GM18508 (cell line): ENCODE results near the gene POLR2E.
"Not testable (repeated sequence)": the region's sequence is repeated elsewhere in the genome, so short reads cannot be mapped to it uniquely, and the experiment has no call there.

Experiments used
- ATAC-seq: cut with Tn5 transposase; IDR thresholded peaks from one replicate; pipeline ENCODE4 v1.9.1; 2021; ENCODE audit warnings: moderate number of reproducible peaks; ENCODE audit not compliant: insufficient read depth, unreplicated experiment

Gene POLR2E

DNA sequence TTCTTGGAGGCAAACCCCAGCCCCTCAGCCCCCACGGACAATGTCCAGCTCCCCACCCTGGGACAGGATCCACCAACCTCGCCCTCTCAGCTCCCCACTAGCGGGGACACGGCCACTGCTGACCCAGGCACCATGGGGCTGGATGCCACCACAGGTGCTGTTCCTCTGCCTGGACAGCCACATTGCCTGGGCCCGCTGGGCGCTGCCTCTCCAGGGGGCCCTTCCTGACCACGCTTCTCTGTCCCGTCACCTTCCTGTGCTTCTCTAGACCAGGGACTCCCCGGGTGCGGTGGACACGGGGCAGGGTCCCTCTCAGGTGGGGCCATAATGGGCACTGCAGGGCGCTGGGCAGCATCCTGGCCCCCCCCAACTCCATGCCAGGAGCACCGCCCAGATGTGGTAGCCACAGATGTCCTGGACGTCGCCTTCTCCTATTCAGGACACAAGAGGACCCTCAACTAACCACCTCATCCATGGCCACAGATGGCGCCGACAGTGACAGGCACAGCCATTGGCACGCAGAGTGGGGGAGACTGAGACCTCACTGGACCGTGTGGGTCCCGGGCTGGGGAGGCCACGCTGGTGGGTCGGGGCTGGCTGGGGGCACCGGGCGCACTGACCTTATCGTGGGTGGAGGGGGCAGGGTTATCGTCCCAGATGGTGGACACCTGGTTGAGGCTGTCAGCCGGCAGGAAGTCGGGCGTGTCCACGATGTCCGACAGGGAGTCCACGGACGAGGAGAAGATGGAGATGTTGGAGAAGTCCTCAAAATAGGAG is 32.0 kb upstream of the POLR2E start:
- ATAC-seq: no peak

DNA sequence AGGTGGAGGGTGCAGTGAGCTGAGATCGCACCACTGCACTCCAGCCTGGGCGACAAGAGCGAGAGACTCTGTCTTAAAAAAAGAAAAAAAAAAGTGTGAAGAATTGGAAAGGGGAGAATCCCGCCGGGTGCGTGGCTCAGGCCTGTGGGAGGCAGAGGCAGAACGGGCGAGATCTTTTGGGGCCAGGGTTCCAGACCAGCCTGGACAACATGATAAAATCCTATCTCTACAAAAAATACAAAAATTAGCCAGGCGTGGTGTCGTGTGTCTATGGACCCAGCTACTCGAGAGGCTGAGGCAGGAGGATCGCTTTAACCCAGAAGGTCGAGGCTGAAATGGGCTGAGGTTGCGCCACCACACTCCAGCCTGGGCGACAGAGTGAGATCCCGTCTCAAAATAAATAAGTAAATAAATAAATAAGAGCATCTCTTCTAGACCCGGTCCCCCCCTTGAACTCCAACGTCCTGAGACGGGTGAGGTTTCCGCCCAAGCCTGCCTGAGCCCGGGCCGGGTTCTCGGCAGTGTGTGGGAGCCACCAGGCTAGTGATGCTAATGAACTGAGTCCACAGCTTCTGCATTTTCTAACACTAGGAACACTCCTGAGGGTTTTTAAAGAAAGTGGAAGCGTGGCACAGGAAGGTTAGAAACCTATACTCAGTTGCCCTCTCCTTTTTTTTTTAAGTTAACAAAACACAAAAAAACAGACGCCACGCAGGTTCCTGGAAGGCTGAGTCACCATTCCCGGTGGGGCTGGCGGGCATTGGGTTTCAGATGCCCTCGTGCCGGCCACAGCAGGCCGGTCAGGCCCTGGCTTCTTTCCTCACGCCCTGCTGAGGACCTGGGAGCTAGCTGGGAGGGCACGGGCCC is 30.7 kb upstream of the POLR2E start:
- ATAC-seq: no peak

DNA sequence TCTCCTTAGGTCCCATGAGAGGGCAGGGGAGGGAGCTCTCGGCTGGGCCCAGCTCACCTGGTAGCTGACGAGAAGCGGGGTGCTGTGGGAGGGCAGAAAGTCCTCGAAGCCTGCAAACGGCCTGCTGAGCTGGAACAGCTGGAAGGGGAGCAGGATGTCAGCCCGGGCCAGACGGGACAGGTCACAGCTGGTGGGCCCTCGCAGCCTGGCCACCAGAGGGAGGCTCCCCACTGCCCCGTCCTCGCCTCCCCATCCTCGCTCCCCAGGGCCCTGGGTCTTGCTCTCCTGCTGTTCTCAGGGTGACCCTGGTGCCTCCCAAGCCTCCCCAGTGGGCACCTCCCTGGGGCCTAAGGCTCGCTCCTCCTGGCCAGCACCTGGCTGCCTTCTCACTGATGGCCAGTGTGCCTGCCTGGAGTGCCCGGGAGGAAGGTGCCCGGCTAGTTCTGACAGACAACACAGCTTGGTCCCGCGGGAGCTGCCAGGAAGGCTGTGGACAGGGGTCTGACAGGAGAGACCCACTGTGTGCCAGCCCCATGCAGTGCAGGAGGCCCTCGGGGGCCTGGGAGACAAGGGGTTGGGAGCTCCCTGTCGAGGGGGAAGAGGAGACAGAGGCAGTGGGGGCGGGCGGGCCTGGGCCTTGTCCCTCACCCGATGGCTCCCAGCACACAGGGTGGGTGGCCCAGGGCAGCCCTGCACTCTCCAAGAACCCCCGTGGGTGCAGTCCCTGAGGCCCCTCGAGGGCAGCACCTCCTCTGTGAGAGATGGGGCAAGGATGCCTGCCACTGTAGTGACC is 28.9 kb upstream of the POLR2E start:
- ATAC-seq: no peak

DNA sequence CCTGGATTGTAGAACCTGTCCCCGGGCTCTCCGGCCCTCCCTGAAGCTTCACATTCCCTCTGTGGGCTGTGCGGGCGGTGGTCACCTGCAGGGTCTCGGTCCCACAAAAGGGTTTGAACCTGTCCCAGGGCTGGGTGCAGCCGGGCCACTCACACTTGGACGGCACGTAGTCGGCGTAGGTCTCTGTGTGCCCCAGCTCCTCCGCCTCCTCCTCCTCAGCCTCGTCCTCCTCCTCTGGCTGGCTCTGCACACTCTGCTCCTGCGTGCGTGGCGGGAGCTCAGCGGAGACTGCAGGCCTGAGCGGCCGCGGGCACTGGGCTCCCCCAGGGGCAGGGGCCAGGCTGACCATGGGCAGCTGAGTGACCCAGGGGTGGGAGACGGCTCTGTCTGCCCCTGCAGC is 28.2 kb upstream of the POLR2E start:
- no peak for ATAC-seq

DNA sequence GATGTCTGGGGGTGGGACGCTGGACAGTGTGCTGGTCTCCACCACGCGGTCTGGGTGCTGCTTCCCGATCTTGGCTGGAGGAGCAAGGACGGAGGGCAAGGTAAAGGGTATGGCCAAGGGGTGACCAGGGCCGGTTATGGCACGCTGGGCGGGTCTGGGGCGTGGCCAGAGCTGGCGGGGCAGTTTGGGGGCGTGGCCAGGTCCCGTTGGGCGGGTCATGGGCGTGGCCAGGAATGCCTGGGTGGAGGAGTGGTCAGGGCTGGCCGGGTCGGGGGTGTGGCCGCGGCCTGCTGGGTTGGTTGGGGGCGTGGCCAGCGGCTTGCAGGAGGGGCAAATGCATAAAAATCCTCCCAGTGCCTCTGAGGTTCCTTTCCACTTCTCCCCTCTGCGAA is 27.8 kb upstream of the POLR2E start:
- no peak for ATAC-seq

DNA sequence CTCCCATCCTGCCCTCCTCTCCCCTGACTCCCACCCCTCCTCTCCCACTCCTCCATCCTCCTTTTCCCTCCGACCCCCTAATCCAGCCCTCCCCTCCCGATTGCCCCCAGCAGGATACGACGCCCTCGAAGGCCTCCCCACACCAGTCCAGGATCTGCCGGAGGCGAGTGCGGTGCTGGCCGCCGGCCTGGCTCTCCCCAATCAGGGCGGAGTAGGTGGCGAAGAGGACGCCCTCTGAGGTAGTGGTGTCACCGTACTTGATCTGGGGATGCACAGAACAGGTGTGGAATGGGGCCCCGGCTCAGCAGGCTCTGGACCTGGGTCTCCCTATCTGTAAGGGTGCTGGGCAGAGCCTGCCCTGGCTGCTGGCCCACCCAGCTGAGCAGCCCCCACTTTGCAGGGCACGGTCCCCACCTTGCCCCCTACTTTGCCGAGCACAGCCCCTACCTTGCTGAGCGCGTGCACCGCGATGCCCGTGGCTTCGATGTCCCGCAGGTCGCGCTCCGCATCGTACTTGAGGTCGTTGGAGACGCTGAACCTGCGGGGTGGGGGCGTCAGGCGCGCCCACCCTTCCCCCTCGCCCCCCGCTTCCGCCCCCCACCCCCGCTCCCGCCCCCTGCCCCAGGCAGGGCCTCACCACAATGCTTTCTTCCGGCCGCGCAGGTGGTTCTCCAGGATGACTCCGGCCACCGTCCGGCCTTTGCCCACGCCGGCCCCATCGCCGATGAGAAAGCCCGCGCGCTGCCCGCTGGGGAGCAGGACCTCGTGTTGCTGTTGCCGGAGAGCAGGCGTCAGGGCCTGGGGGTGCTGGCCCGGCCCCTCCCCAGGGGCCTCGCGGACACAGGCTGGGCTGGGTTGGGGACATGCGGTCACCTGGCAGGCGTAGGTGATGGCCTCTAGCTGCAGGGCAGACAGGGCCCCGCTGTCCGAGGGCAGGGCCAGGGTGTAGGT is 27.1 kb upstream of the POLR2E start:
- ATAC-seq: no peak

DNA sequence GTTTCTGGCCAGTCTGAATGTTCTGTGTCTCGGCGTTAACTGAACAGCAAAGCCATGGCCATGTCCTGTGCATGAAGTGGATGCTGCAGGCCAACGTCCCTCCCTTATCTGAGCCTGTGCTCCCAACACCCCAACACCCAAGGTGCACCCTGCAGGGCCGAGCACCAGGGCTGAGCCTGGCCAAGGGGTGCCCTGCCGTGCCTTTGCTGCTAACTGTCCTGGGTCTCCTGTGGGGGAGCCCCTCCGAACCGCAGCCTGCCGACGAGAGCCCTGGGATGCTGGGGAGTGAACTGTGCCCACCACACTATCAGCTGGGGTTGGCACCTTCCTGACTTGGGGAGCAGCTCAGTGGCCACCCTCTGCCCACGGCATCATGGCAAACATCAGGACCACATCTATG is 26.2 kb upstream of the POLR2E start:
- ATAC-seq: no peak

DNA sequence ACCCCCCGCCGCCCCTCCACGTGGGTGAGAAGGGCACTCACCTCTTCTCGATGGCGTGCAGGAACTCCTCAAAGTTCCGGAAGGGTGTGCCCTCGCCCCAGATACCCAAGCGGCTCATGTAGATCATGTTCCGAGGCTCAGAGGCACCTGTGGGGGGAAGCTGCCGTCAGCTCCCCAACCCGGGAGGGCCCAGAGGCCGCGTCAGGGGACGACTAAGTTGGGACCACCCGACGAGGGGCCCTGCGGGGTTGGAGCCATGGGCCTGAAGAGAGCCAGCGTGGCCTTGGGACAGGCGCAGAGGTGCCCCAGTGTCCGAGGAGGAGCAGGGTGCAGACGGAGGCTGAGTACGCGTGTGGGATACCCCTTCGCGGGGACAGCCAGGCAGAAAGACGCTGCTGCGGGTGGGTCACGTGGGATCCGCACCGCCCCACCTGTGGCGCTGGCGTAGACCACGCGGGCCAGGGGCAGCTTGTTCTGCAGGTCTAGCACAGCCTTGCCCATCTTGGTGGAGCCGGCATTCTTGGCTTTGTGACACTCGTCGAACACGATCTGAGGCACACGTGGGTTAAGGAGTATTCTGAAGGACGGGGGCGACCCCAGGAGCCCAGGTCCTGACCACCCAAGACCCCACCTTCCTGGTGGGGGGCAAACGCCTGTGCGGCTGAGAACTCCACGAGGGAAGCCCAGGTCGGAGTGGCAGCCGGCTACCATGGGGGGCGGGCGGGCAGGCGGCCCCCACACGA is 24.5 kb upstream of the POLR2E start:
- no peak for ATAC-seq

DNA sequence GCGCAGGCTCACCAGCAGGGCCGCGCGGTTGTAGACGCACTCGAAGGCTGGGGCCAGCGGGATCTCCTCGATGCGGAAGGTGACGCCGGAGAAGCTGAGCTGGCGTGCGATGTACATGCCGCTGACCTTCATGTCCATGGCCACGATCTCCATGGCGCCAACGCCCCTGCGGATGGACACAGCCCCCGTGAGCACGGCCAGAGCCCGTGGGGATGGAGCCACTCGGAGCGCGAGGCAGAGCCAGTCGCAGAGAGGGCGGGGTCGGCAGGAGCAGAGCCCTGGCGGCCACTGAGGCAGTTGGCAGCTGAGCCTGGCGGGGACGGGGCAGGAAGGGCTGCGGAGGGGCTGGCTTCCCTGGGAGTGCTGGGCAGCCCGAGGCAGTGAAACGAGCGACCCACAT is 23.8 kb upstream of the POLR2E start:
- ATAC-seq: no peak

DNA sequence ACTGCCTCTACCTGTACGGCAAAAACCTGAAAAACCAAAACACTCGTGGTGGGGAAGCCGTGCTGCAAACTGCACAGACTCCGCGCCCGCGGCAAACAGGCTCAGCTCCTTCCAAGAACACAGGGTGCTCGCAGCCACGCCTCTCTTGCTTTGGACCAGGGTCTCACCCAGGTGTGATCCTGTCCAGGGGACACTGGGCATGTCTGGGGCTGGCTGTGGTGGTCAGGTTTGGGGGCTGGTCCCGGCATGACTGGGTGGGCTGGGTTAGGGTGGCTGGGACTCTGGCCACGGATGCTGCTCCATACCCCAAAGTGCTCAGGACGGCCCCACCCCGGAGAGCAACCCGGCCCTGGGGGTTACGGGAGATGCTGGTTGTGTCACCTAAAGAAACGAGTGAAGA is 22.5 kb upstream of the POLR2E start:
- ATAC-seq: no peak

DNA sequence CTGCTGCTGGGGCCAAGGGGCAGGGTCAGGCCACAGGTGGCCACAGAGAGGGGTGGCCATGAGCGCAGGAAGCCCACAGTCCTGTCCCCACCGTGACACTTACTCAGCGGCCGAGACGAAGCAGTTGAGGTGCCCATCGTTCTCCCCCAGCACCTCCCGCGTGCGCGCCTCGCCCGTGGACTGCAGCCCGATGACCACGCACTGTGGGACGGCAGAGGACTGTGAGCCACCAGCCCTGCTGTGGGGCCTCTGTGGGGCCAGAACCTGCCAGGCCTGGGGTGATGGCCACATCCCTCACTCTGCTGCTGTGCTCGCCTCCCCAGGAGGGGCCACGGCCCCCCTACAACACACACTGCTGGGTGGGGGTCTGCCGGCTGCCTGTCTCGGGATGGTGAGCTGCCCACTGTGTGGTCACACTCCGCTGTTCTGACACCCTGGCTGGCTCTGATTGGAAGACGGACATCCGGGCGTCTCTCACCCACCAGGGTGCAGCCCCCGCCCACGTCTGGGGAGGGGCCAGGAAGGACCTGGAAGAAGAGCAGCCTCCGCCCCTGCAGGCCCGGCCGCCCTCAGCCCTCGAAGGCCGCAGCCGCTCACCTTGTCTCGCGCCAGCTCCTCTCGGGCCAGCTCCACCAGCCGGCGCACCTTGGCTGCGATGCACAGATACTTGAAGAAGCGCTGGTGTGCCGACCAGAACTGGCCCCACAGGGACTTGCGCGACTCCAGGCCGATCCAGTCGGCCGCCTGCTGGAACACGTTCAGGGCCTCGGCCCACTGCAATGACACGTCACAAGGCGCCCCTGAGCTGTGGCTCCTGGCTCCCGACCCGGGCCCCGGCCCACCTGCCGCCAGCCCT is 21.8 kb upstream of the POLR2E start:
- no peak for ATAC-seq

DNA sequence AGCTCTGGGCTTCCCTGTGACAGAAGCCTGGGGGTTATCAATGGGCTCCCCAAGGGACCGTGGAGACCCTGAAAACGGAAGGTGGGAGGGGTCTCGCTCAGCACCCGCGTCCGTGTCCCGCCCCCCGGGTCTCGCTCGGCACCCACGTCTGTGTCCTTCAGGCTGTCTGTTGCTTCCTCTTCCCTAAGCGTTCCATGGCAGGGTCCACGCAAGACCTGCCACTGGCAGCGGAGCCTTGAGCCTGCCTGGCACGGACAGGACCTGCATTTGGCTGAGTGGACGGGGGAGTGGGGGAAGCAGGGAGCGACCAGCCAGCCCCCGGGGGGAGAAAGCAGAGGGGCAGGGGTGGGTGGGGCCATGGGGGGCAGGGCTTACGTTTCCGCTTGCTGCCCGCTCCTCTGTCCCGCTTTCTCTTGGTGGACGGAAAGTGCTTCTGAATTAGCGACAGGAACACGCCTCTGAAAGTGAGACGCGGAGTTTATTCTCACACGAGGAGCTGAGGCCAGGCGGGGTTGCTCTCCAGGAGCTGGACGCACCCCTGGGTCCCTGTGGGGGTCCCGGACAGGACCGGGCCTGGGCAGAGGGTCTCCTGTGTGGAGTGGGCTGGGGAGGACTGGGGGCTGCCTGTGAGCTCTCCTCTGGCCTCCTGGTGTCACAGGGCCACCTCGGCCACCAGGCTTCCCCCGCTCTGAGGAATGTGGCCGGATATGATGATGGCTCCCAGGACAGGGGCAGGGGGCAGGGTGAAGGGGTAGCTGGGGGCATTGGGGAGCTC is 20.7 kb upstream of the POLR2E start:
- ATAC-seq: no peak

DNA sequence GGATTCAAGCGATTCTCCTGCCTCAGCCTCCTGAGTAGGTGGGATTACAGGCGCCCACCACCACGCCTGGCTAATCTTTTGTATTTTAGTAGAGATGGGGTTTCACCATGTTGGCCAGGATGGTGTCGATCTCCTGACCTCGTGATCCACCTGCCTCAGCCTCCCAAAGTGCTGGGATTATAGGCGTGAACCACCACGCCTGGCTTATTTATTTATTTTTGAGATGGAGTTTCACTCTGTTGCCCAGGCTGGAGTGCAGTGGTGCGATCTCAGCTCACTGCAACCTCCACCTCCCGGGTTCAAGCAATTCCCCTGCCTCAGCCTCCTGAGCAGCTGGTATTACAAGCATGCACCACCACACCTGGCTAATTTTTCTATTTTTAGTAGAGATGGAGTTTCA is 19.6 kb upstream of the POLR2E start:
- ATAC-seq: not testable (repeated sequence)

DNA sequence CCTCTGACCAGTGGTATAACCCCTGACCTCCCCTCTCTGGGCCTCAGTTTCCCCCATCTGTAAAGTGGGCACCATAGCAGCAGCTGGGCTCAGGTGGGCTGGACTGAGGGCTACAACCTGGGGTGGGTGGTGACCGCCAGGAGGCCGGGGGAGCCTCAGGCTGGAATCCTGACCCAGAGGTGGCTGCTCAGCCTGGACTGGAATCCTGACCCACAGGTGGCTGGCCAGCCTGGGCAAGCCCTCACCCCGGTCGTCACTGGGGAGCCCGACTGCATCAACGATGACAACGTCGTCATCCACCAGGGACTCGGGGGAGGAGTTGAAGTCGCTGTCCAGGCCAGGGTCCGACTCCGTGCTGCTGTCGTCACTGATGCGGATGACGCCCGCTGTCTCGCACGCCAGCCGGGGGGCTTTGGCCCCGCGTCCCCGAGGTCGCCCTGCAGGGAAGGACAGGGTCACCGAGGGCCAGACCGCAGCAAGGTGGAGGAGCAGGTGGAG is 18.9 kb upstream of the POLR2E start:
- ATAC-seq: no peak

DNA sequence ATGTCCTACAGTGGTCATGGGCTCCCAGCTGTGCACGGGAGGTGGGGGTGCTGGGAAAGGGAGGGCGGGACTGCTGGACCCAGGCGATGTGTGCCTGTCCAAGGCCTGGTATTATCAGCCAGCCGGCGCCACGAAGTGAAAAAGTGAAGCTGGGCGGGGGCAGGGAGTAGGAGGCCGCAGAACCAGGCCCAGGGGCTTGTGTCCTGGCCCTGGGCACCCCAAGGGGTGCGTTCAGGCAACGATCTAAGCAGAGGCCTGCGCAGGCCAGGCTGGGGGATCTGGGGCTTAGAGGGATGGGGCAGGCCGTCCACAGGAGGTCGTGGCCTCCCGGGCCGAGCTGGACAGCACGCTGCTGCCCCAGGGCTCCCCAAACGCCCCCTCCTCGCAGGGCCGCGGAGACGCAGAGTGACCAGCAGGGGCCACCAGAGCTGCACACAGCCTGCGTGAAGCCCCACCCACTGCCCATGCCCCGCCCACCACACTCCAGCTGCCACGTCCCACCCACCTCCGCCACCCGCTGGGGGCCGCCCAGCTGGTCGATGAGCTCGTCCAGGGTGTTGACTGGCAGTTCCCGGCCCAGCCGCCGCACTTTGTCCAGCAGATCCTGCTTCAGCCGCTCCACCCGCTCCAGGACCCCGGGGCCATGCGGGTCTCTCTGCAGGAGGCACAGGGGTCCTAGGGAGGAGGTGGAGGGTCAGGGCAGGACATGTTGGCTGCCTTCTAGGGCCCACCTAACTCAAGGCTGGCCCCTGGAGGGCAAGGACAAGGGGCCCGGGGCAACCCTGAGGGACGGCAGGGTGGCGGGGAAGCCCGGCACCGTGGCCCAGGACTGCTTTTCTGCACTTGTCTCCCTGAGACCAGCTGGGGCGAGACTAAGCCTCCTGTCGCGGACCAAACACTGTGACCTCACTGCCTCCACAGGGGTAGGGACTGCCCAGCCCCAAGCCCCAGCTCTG is 18.1 kb upstream of the POLR2E start:
- ATAC-seq: no peak
